Smooth muscle cell of the brain vasculature (primary cell): ENCODE measurements around the gene PLEKHH1.

Experiments
- DNase-seq: peaks from one replicate; pipeline ENCODE4 v3.0.0-alpha.2; 2012; ENCODE audit warnings: low read depth, low spot score

The PLEKHH1 gene

DNA sequence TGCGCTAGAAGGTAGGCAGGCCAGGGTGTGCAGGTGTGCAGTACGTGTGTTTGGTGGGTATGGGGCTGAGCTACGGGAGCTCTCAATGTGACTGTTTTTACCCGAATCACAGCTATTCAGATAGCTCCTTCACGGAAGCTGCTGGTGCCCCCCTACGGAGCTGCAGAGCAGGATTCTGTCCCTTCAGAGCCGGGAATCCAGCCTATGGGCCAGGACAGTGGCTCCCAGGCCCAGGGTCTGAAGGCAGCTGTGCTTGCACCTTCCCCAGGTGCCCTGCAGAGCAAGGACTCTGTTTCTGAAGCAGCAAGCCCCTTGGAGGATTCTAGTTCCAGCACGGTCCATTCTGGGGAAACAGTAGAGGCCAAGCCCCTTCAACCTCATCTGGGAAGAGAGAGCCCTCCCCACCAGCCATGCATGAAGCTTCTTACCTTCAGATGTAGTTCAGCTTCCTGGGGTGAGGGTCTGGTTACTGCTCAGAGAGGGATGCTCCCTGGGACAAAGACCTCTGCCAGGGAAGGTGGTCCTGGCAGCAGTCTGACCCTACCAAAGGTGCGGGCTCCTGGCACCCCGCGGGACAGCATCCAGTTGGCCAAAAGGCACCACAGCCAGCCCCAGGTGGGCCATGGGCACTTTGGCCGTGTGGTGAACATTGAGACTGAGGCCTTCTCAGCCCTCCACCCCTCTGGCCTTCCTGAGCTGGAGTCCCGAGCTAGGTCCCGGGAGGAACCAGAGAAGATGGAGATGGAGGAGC is 29.1 kb downstream of the PLEKHH1 start:
- no peak for DNase-seq

DNA sequence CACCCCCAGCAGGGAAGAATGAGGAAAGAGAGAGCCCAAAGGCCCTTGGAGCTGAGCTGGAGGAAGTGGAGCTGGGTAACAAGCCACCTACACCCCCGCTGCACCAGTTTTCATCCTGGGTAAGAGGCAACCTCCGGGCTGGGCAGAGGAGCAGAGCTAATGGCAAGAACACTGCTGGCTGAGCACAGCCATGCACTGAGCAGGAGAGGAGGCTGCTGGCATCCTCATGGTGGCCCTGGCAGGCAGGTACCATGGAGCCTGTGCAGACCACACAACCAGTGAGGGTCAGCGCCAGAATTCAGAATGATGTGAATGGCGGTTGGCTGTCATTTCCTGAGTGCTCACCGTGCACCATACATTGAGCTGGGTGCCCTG is 29.7 kb downstream of the PLEKHH1 start:
- DNase-seq, result no peak

DNA sequence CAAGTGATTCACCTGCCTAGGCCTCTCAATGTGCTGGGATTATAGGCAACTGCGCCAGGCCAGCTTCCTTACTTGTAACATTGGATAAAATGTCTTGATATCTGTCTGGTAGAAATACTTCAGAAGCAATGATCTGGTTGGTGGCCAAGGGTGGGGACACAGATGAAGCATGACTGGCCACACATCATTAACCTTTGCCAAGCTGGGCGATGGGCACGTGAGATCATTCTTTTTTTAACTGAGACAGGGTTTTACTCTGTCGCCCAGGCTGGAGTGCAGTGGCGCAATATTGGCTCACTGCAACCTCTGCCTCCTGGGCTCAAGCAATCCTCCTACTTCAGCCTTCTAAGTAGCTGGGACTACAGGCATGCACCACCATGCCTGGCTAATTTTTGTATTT is 31.1 kb downstream of the PLEKHH1 start:
- DNase-seq, result no peak

DNA sequence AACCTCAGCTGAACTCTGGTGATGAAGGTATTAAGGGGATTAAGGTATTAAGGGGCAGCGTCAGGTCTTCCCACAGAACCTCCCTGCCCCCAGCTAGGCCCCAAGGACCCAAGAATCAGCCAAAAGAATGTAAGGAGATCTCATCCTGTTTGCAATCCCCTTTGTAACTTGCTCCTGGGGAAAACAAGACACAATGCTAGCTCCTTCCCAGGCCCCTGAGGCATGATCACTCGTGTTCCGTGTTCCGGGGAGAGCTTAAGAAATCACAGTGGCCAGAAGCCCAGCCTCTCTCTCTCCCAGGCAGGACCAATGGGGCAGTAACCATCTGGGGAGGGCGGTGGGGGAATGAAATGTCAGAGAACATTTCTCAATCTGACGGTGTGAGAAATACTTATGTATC is 33.8 kb downstream of the PLEKHH1 start:
- DNase-seq, result no peak

- DNase-seq, result no peak
Measured at GRCh38 chr14:67567654-67568053, 34.6 kb downstream of the PLEKHH1 start.

DNA sequence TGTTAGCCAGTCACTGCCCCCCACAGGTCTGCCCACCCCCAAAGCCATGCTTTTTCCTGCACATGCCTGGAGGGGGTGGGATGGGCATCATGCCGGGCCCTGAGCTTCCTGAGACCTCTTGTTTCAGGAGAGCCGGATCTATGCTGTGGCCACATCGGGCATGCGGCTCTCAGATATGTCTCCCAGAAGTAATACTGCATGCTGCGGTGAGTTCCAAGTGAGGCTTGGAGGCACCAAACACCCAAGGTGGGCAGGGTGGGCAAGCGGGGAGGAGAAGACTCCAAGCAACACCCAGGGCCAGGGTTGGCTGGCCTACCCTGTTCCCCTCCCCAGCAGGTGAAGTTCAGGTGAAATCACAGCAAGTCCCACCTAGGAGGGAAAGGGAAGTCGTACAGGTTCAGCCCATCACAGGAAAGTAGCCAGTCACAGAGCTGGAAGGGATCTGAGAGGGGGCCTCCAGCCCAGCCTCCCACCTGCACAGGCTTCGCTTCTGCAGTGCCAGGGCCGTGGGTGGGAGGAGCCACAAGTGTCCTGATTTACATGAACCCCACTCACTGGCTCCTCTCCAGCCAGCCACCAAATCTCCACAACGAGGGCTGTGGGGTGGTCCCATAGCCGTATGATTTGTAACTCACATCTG is 36.0 kb downstream of the PLEKHH1 start:
- no peak for DNase-seq

DNA sequence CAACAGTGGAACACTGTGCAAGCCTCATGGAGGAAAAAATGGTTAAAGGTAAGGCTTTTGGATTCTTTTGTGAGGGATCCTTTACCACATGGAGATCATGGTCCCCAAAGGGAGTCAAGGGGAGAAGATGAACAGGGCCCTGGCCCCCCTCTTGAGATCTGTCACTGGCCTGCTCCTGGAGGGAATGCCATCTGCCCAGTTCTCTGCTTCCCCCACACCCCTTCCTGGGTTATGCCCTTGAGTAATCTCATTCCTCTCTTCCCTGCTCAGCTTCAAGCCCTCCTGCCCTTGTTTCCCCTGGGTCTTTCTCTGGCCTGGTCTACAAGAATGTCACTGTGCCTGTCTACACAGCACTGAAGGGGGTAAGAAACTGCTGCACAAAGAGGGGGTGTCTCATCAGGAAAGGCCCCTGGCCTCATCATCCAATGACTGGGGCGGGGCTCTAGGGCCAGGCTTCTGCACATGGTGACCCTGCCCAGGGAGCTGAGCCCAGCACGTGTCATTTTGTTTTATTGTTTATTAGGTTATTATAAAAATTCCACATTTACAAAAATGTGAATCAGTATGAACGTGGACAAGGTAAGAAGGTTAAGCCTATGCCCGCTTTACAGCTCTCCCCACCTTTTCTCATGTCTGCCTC is 36.7 kb downstream of the PLEKHH1 start:
- no peak for DNase-seq

GRCh38 chr14:67570453-67570852 is 37.4 kb downstream of the PLEKHH1 start:
- no peak for DNase-seq

- DNase-seq, result peak; percentile 6
Measured at GRCh38 chr14:67571275-67571990, 38.3 kb downstream of the PLEKHH1 start.

DNA sequence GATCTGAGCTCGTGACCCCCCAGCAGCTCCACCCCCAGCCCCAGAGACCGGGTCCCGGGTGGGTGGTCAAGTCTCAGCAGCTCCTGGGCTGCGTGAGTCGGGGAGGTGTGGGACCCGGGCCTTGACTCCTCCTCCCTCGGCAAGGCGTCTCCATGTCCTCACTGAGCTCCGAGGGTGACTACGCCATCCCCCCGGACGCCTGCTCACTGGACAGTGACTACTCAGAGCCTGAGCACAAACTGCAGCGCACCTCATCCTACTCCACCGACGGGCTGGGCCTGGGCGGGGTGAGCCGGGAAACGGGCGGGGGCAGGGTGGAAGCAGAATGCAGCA is 38.9 kb downstream of the PLEKHH1 start:
- DNase-seq, result no peak

DNA sequence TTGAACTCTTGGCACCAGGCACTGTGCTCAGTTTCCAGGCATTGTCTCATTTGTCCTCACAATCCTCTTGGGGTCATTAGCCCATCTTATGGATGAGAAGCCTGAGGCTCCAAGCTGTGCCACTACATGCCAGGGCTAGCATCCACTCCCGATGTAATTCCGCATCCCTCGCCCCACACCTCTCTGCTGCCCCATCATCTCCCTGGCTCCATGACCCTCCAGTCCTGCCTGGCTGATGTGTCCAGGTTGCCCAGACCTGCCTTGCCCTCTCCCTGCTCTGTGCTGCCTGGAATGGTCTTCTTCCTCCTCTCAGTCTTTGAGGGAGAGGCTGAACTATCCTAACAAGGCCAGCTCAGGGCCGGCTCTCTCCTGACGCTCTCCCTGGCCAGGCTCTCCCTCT is 39.5 kb downstream of the PLEKHH1 start:
- no peak for DNase-seq

DNA sequence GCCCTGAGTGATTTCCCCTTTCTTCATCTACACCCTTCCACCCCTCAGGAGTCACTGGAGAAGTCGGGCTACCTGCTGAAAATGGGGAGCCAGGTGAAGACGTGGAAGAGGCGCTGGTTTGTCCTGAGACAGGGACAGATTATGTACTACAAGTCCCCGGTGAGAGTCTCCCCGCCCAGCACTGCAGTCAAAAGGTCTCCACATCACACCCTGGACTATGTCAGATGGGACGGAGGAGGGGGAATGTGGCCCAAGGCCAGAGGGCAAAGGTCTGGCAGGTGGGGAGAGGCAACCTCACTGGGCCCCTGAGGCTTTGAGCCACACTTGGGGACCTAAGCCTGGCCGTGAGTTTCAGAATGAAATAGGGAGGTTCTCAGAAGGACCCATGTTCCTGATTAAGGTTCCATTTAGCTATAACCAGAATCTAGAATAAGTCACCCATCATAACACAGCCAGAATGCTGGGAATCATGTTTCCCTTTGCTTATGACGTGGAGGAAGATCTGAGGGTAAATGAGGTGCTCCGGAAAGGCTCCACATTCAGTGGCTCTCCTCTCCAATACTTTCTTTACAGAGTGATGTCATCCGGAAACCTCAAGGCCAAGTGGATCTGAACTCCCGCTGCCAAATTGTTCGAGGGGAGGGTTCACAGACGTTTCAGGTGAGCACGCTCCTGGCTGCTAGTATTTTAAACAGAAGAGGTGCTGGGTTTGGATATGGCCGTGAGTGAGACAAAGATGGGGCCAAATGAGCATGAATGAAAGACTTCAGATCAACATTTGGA is 40.3 kb downstream of the PLEKHH1 start:
- DNase-seq, result no peak

GRCh38 chr14:67574156-67574555 is 41.1 kb downstream of the PLEKHH1 start:
- no peak for DNase-seq

DNA sequence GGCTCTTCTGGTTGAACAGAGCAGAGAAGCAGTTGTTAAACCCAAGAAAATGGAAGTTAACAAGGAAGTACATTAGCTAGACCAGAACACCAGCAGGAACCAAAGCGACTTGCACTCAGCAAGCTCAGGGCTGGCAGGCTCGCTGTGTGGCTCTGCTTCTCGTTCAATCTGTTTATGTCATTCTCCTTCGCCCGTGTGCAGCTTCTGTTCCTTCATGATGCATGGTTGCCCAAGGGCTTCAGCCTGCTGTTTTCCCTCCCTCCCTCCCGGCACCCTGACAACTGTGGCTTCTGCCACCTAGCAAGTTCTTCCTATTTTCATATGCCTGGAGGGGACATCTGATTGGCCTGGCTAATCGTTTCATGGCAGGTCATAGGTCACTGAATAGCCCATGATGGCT is 41.7 kb downstream of the PLEKHH1 start:
- no peak for DNase-seq

DNA sequence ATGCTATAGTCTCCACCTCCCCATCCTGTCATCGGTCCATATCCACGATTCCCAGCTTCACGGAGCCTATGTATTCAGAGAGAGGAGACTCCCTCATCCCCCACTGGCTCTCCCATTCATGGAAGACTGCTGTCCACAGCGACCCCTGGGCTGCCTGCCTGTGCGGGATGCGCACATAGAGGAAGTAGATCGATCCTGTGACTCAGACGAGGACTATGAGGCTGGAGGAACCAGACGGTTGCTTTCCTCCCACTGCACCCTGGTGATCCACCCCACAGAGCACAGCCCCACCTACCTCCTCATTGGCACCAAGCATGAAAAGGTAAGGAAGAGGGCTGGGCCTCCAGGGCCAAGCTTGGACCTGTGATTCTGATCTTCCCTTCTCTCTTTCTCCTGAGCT is 42.6 kb downstream of the PLEKHH1 start:
- no peak for DNase-seq

DNA sequence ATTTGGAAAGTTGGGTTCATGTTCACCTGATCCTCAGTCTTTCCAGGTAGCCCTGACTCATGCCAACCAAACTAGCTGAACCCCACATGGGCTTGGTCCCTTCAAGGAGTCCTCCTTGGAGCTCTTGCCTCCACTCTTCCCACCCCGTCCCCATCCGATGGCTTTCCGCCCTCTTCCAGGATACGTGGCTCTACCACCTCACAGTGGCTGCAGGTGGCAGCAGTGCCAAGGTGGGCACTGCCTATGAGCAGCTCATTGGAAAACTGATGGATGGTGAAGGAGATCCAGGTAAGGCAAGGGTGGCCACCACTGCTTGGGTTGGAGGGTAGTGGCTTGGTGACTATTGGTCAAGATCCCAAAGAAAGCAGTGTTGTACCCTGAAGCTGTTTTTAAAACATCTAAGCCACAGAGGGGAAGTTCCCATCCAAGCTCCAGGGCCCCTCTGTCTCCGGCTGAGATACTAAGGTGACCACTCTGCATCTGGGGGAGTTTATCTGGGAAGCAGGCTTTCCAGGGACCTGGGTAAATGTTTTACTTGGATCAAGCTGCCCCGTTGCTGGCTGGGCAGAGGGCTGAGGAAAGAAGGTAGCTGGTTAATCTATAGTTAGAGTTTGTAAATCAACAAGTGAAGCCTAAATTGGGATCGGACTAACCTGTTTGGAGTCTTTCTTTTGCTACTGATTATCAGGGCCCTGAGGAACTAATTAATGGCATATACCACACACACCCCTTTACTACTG is 43.3 kb downstream of the PLEKHH1 start:
- no peak for DNase-seq

- DNase-seq, result no peak
Measured at GRCh38 chr14:67577181-67577808, 44.2 kb downstream of the PLEKHH1 start.

- DNase-seq, result no peak
Measured at GRCh38 chr14:67577909-67578749, 45.0 kb downstream of the PLEKHH1 start.

- DNase-seq, result no peak
Measured at GRCh38 chr14:67579040-67579439, 46.0 kb downstream of the PLEKHH1 start.

- no peak for DNase-seq
Measured at GRCh38 chr14:67579636-67580035, 46.5 kb downstream of the PLEKHH1 start.
